CD4-positive, alpha-beta T cell treated with Interleukin-6 at 100 ng/mL for 8 hours (primary cell): ENCODE measurements around the gene GRIA4.

Experiments
- DNase-seq: peaks from one replicate; pipeline ENCODE4 v3.0.0-alpha.2; 2020; ENCODE audit warnings: mixed read lengths, low spot score

GRIA4 gene

GRCh38 chr11:105789579-105790420 lies 179.9 kb downstream of the GRIA4 start:
- no peak for DNase-seq

DNA sequence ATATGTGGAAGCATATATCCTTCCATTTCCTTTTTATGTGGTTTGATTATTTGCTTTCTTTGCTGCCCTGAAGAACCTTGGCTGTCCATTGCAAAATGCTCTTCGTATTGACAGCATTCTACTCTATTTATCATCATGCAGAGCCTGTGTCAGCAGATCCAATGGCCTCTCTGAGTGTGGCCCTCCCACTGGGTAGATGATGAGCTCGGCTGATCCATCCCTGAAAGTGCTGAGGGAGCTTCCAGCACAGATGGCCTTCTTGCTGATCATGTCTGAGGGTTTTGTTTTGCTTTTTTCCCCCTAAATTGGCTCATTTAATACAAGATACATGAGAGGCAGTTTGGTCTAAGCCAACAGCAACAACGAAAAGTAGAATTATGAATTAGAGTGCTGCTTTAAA lies 181.0 kb downstream of the GRIA4 start:
- no peak for DNase-seq

DNA sequence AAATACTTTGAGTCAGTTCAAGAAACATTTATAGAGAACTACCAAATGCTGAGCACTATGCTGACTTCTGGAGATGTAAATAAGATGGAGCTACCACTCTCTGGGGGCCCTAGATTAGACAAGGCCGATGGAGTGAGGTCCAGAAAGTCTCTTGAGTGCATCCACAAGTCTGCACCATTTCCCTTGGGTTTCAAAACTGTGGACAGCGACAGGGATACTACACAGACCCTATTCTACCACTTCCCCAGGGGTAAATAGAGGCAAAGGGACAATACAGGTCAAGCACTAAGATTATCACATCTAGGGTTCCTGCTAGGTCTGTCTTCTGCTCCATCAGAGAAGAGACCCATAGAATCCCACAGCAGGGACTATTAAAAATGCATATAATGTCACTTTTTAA lies 183.2 kb downstream of the GRIA4 start:
- no peak for DNase-seq

- no peak for DNase-seq
These were observed 189.4 kb downstream of the GRIA4 start for GRCh38 chr11:105799263-105799662.

DNA sequence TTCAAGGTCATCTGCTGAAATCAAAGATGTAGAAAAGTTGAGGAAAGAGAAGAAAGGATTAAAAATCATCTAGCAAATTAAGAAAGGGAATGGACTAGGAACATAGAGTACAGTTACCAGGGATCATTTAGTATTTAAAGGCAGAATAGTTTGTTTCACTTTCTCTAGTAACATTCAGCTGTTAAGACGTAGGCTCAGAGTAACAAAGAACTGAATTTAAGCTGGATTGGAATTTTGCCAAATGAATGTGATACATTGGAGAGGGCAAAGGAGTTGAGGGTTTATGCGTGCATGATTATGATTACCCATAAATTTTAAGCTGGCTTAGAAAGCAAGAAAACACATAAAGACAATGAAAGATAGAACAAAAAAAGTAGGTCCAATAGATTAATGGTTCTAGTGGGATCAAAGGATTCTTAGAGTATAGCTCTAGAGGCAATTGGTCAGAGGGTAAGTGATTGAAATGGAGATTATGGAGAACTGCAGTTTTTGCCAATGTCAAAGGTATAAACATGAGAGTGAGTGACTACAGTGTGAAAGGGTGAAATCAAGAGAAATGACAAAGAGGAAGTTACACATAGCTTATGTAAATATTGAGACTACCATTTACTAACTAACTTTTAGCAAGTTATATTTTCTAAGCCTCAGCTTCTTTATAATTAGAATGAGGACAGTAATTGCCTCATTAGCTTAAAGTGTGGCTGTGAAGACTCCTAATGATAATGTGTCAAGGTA lies 190.0 kb downstream of the GRIA4 start:
- DNase-seq: no peak

DNA sequence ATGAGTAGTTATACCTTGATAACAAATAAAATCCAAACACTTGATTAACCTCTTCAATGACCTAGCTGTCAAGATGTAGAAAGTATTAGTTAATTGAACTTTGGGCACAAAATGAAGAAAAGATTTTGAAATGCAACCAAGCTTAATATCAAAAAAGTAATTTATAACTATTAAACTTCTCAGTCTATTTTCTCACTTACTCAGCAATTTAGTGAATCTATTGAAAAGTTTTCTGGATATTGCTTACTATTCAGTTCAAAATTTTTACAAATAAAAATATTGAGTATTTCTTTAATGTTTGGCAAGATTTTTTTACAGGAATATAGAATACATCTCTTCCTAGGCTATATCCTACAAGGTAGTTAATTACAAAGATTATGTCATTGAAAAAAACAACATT lies 192.5 kb downstream of the GRIA4 start:
- no peak for DNase-seq

DNA sequence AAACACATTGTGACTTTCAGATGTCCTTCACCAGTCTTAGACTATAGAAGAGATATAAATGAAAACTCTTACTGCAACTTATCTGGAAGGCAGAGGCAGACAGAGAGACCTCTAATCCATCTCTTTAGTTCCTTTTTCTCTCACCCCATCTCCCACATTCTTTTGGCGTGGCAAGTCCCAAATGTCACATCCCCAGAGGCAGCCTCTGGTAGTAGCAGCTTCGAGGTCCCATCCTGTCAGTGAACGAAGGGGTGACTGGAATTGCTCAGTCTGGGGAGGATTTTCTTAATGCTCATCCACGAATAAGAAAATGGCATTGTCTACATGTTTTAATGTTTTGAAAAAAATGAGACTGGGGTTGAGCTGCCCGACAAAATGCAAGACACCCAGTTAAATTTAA lies 201.4 kb downstream of the GRIA4 start:
- no peak for DNase-seq

- DNase-seq: no peak
These were observed 211.5 kb downstream of the GRIA4 start for GRCh38 chr11:105821372-105821771.

DNA sequence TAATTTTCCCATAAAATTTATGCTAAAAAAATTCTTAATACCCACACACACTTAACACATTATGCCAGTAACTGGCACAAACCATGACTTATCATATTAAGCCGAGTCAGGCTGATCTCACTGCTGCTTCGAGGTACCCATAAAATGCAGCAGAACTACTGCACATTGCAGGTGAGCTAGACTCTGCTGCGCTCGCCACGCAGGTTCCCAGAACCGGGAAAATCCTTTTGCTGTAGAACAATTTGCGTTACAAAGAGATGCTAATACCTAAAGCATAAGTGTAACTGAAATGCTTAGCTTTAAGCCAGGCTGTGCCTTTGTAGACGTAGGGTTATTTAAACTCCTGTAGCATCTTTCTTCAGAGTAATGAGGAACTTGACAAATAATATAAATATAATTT lies 211.9 kb downstream of the GRIA4 start:
- no peak for DNase-seq

GRCh38 chr11:105823495-105824033 lies 213.7 kb downstream of the GRIA4 start:
- no peak for DNase-seq

DNA sequence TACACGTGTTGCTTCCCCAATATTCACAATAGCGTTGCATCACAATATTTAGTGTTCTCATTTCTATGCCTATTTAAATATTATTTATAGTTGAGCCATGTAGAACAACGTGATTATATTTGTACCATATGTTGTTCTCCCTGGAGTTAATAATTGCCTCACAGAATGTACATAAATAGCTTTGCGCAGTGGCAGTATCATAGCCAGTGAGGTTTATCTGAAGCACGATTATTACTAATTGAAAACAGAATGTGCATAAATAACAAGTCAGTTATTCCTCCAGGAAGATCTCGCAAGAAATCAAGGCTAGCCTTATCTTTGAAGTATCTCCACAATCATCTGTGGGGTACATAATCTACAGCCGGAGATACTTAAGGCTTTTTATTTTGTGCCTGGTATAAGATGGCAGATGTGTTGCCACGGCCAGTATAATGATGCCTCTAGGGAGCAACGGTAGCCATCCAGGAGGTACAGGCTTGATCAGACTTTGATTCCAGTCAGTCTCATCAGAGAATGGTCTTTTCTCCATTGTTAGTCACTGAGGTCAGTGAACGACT lies 214.7 kb downstream of the GRIA4 start:
- no peak for DNase-seq

DNA sequence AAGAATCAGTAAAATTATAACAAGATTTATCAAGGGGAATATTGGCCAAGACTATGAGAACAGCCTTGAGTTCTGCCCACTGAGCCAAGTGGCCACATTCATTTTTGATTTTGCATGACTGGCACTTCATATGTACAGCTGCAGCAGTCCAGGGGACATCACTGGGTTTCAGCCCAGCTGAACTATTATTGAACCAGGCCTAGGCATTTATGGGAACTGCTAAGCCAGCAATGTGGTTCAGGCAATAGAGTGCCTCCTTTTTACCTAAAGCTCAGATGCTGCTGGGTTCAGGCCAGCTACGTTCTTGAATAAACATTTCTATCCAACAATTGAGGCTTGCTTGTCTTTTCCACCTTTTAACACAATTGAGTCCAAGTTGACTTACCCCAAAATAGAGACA lies 215.3 kb downstream of the GRIA4 start:
- no peak for DNase-seq

DNA sequence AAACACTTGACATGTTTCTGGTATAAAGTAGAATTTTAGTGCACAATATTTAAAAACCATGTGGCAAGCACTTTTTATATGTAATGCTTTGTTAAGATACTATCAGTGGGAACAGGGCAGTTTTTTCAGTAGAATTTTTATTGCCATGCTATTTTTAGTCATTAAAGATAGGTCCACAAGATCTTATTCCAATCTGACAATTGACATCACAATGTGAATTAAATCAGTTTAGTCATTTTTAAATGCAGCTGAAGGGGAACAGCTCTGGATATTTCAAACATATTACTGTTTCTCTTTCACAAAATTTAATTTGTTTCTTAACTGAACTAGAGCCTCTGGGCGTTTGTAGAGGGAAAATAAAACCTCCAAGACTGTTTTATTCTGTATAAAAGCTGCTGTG lies 218.0 kb downstream of the GRIA4 start:
- no peak for DNase-seq

GRCh38 chr11:105829084-105829483 lies 219.2 kb downstream of the GRIA4 start:
- DNase-seq: no peak

- no peak for DNase-seq
These were observed 224.6 kb downstream of the GRIA4 start for GRCh38 chr11:105834461-105834860.

DNA sequence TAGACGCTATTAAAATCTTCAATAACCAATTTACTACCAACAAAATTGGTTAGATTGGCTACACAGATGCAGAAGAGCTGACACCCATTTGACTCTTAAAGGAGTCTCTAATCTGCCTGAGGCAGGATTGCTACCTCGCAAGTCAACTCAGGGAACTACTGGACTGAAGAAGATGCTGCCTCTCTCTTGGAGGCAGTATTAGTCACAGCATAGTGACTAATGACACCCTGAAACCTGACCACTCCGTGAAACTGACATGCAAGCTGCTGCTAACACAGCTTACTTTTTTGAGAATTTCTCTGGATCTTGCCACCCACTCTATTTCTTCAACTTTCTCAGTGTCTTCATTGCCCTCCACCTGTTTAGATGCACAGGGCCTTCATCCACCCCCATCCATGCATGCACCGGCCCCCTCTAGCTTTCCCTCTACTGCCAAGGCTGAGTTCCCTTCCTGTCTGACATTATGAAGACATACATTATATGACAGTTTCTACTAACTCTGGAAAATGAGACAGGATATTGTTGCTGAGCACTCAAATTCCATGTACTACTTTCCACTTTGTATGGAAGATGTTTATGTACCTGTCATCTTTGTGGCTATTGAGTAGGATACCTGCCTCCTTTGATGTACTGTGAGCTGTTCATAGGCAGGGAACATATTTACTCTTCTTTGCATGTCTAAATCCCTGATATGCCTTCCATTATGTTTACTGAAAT lies 229.0 kb downstream of the GRIA4 start:
- DNase-seq: no peak

- no peak for DNase-seq
These were observed 230.5 kb downstream of the GRIA4 start for GRCh38 chr11:105840391-105840790.

- no peak for DNase-seq
These were observed 242.5 kb downstream of the GRIA4 start for GRCh38 chr11:105852403-105852802.

DNA sequence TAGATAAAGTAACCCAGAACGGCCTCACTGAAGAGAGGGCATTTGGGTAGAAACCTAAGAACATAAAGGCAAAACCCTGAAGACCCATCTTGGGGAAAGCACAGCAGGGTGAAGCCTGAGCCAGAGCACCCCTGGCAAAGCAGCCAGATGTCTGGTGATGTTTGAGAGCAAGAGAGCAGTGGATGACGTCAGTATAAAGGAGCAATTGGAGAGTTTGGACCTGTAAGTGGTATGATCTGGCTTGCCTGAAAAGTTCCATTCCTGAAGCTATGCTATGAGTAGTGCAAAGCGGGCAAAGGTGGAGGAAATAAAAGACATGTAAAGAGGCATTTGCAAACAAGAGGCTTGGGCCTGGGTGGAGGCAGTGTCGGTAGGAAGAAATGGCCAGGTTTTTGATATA lies 244.4 kb downstream of the GRIA4 start:
- DNase-seq: no peak

DNA sequence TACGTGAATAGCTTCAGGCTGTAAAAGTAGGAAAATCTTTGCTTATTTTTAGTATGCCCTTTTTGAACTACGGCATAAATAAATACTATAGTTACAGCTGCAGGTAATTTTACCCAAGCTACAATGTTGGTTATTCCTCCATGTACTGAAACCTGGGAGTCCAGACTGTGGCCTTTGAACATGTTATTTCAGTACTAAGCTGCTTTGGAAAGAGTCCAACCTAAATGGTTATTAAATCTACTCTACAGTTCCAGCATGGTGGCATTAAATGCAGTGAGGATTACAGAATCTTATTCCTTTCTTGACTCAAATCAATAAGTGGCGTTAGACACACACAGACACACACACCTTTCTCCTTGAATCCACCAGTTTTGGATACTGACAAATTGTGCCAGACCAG lies 247.1 kb downstream of the GRIA4 start:
- no peak for DNase-seq

GRCh38 chr11:105857728-105858127 lies 247.9 kb downstream of the GRIA4 start:
- no peak for DNase-seq

GRCh38 chr11:105858841-105859240 lies 249.0 kb downstream of the GRIA4 start:
- DNase-seq: no peak
